Heart right ventricle (tissue), 16 donors: Measurements from ENCODE around the gene GRID1. TPM values are rescaled to one million over a fixed set of nuclear protein-coding genes. Genes with fewer than 3 reads are reported as not detected.

ENCODE experiments used
- ATAC-seq, 8 donors: fragments of 200-7000 bp; cut with Tn5 transposase; one replicate each; pipeline ENCODE4 v1.9.1; 2020; ENCODE audit warnings: mild to moderate bottlenecking in 8 of 8, moderate library complexity in 8 of 8, moderate number of reproducible peaks in 1 of 8
- DNase-seq, 2 donors: peaks; one replicate each; pipeline ENCODE4 v3.0.0-alpha.2; 2020
- H3K27ac ChIP-seq, 10 donors: fragments of 200-600 bp; sonication (generic) in 2 of 10; one replicate each; pipeline versions ENCODE4 v1.5.0 to v1.8.0; 2020 to 2022; ENCODE audit warnings: mild to moderate bottlenecking in 3 of 10
- H3K27me3 ChIP-seq, 7 donors: fragments of 200-600 bp; one replicate each; pipeline ENCODE4 v1.8.0; 2021 to 2022; ENCODE audit warnings: mild to moderate bottlenecking in 2 of 7
- H3K36me3 ChIP-seq, 9 donors: fragments of 200-600 bp; sonication (generic) in 1 of 9; one replicate each; pipeline versions ENCODE4 v1.5.0 to v1.8.0; 2020 to 2022; ENCODE audit warnings: mild to moderate bottlenecking in 2 of 9
- H3K4me1 ChIP-seq, 9 donors: fragments of 200-600 bp; sonication (generic) in 1 of 9; one replicate each; pipeline versions ENCODE4 v1.5.0 to v1.8.0; 2020 to 2022; ENCODE audit warnings: mild to moderate bottlenecking in 4 of 9
- H3K4me3 ChIP-seq, 10 donors: fragments of 200-600 bp; sonication (generic) in 2 of 10; one replicate each; pipeline versions ENCODE4 v1.5.0 to v1.8.0; 2020 to 2022; ENCODE audit warnings: mild to moderate bottlenecking in 7 of 10, moderate library complexity in 2 of 10
- H3K9me3 ChIP-seq, 11 donors: fragments of 200-600 bp in 10 of 11; sonication (generic) in 2 of 11; one replicate each; pipeline versions ENCODE4 v1.5.0 to v1.8.0; 2013 to 2022; ENCODE audit warnings: mild to moderate bottlenecking in 2 of 11, control low read depth in 1 of 11, moderate library complexity in 1 of 11
- WGBS, 2 donors: extraction: QIAGEN DNeasy Blood & Tissue Kit; methylation state at CpG; one replicate each; pipeline ENCODE4 v1.1.7; 2013; ENCODE audit warnings: inconsistent platforms in 1 of 2; 5-methylcytosine and 5-hydroxymethylcytosine counted together
- intact Hi-C, 10 donors: fragments of 100-400 bp; cut with DNase I; formaldehyde crosslinking; loops; one replicate each; pipeline versions ENCODE4 v1.11.1 to v1.14.2; 2022
- polyA plus RNA-seq, 2 donors: library from polyadenylated mRNA; stranded (reverse); fragments of 200-250 nt; gene quantifications; one replicate each; pipeline ENCODE4 v1.2.3, GENCODE V29; 2013
- total RNA-seq, 10 donors: library from RNA; stranded (reverse); fragmentation: NEBNext Ultra II Directional in 3 of 10; extraction: Animal tissue kit (Norgen Biotek cat#: 25700) in 3 of 10; gene quantifications; one replicate each; pipeline versions ENCODE4 v1.2.1 to v1.2.4, GENCODE V29; 2021 to 2023
- TF ChIP-seq, protein P1 (sequence below), 9 donors: fragments of 200-600 bp; sonication (generic) in 2 of 9; IDR thresholded peaks; one replicate each; pipeline versions ENCODE4 v1.5.0 to v1.8.0; 2021 to 2022; ENCODE audit warnings: antibody characterized with exemption in 9 of 9, mild to moderate bottlenecking in 5 of 9, moderate library complexity in 1 of 9
- donor health status: Arrhythmogenic right ventricular cardiomyopathy.
- donor health status: ischemic (EF 13 %, LVEDD 7.1; RV severe dilation, severe dysfunction).
- donor health status: healthy with polysubstance abuse.
- donor health status: DM: no; HTN: yes; CAD: no.
- donor health status: DM: no; HTN: no; CAD: no.
- donor health status: ischemic (EF 25% LVEDD 6.9; RV normal size, moderate dysfunction).
- donor health status: ischemic (EF 25% LVEDD 5.7; RV mildly dilated, moderate dysfunction).
- donor health status: healthy.
- donor health status: DM: yes; HTN: yes; CAD: no.
- donor health status: Ischemic cardiomyopathy.
- donor health status: ischemic (EF 35%, LVEDD 5.7; RV mildly dilated, moderate dysfunction).
- donor health status: nonischemic (EF 11% LVEDD 7.7; RV severe dilation, severe dysfunction).
- donor health status: DM: yes; HTN: yes; CAD: no.
- donor health status: PGD.
- donor health status: ischemic (EF 29% LVEDD 5.4; RV normal size, mild dysfunction).
- donor health status: nonischemic (EF 23%, LVEDD 6.1; RV moderate dilation, normal function).

The GRID1 gene
- total and polyA plus RNA-seq, 12 donors = 0.44 to 3.4 (median 1.5) TPM

DNA sequence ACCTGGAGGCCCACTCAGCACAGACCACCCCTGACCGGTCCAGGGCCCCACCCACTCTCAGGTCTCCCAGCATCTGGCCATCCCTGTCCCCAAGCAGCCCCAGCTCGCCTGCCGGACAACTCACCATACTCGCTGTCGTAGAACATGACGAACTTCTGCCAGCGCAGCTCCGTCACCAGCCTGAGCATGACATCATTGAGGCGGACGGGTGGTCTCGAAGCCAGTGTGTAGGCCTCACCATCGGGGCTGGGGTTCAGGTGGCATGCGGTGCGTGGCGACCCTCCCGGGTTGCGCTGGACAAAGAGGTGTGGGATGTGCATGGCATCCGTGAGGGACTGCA is 160.4 kb downstream of the GRID1 start:
- DNase-seq (no peak), ATAC-seq (no peak)
- no peaks in the 10 kb centered on the region for H3K9me3 ChIP-seq
- no peak overlapping the region for H3K4me3 ChIP-seq
- 93 to 96% methylated on average over 18 of the region's 18 CpGs for WGBS, 2 donors
- H3K36me3 ChIP-seq = no peaks in the 10 kb centered on the region
- intact Hi-C loops = no loop called here
- no peaks in the 10 kb centered on the region for H3K4me1 ChIP-seq
- TF ChIP-seq, protein P1, sequence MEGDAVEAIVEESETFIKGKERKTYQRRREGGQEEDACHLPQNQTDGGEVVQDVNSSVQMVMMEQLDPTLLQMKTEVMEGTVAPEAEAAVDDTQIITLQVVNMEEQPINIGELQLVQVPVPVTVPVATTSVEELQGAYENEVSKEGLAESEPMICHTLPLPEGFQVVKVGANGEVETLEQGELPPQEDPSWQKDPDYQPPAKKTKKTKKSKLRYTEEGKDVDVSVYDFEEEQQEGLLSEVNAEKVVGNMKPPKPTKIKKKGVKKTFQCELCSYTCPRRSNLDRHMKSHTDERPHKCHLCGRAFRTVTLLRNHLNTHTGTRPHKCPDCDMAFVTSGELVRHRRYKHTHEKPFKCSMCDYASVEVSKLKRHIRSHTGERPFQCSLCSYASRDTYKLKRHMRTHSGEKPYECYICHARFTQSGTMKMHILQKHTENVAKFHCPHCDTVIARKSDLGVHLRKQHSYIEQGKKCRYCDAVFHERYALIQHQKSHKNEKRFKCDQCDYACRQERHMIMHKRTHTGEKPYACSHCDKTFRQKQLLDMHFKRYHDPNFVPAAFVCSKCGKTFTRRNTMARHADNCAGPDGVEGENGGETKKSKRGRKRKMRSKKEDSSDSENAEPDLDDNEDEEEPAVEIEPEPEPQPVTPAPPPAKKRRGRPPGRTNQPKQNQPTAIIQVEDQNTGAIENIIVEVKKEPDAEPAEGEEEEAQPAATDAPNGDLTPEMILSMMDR (IDR thresholded peaks at IDR 0.05) = no peak
- H3K27ac ChIP-seq = no peak overlapping the region
- H3K27me3 ChIP-seq = no peaks in the 10 kb centered on the region

DNA sequence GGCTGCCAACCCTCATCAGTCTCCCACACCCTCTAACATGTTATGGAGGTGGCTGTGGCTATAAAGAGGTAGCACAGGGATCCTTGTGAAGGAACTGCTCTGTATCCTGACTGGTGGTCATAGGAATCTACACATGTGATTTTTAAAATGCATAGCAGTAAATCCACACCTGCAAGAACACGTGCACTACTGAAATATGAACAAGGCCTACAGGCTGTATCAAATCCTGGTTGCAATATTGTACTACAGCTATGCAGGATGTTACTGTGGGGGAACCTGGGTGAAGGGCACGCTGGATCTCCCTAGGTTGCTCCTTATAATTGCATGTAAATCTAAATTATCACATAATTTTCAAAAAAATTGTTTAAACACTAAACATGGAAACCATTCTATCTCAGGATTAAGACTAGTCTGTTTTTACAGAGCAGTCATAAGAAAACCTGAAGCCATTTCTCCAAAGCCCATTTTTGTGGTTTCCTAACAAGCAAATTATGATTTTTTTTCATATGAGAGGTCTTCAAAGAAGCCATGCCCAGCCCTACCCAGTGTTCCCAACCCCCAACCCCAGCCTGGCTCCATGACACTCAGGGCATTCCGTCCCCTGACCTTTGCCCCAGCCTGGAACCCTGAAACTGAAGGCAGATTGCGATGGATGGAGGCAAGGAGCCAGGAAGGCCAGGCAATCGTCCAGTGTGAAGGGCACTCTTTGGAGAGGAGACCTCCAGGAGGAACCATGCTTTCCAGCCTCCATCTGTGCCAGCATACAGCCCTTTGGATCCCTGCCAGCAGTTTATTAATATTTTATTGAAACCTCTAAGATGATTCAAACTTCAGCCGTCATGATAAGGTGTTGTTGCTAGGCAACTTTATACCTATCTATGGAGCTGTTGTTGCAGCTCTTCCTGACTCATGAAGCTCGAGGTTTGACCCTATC is 161.0 kb downstream of the GRID1 start:
- no peak overlapping the region for H3K27ac ChIP-seq
- no peak for ATAC-seq
- no peaks in the 10 kb centered on the region for H3K36me3 ChIP-seq
- intact Hi-C loops = no loop called here
- H3K9me3 ChIP-seq = peaks cover 0 to 5% (median 0%) of the 10 kb centered on the region in 11 donors
- no peak overlapping the region for H3K4me3 ChIP-seq
- no peaks in the 10 kb centered on the region for H3K4me1 ChIP-seq
- H3K27me3 ChIP-seq = no peaks in the 10 kb centered on the region
- TF ChIP-seq, protein P1 (IDR thresholded peaks at IDR 0.05) = no peak
- 71% methylated on average over 7 of the region's 7 CpGs for WGBS, 2 donors
- DNase-seq = no peak

DNA sequence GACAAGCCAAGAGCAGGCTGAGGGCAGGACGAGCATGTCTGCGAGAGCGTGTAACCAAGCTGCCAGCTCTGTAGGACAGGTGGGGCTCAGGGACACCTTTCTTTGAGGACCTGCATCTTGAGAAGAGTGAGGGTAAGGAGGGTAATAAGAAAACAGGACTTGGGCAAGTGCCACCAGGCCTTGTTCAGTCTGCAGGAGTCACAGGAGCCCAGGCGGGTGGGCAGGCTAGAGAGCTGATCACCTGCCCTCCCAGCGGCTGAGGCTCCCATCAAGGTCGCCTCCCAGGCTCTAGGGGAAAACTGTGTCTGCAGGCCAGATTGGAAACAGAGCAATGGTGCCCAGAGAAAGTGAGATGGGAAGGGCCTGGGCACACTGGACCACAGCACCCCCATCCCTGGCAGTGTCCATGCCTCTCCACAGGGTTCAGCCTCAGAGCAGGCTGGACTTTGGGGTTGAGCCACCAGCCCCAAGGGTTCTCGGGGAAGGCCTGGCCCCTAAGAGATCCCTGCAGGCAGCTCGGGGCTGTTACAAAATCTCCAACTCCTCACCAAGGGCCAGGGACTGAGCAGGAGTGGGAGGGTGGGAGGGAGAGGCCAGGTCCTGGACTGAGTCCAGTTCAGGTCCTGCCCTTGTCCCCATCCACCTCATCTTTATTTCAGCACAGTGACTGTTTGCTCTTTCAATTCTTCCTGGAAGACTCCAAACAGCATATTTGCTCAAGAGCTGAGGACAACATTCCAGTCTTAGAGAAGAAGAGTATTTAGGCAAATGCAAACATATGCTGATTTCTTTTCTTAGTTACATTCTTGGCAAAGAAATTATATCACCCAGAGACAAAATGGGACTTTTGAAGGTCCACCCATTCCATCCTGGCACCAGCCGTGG is 161.9 kb downstream of the GRID1 start:
- H3K4me1 ChIP-seq = no peaks in the 10 kb centered on the region
- ATAC-seq (no peak), DNase-seq (no peak)
- H3K27ac ChIP-seq = no peak overlapping the region
- WGBS, 2 donors = 84 to 88% methylated on average over 9 of the region's 9 CpGs
- TF ChIP-seq, protein P1 (IDR thresholded peaks at IDR 0.05) = no peak
- no peak overlapping the region for H3K4me3 ChIP-seq
- intact Hi-C loops = no loop called here
- no peaks in the 10 kb centered on the region for H3K36me3 ChIP-seq
- H3K9me3 ChIP-seq = peaks cover 0 to 5% (median 0%) of the 10 kb centered on the region in 11 donors
- no peaks in the 10 kb centered on the region for H3K27me3 ChIP-seq

DNA sequence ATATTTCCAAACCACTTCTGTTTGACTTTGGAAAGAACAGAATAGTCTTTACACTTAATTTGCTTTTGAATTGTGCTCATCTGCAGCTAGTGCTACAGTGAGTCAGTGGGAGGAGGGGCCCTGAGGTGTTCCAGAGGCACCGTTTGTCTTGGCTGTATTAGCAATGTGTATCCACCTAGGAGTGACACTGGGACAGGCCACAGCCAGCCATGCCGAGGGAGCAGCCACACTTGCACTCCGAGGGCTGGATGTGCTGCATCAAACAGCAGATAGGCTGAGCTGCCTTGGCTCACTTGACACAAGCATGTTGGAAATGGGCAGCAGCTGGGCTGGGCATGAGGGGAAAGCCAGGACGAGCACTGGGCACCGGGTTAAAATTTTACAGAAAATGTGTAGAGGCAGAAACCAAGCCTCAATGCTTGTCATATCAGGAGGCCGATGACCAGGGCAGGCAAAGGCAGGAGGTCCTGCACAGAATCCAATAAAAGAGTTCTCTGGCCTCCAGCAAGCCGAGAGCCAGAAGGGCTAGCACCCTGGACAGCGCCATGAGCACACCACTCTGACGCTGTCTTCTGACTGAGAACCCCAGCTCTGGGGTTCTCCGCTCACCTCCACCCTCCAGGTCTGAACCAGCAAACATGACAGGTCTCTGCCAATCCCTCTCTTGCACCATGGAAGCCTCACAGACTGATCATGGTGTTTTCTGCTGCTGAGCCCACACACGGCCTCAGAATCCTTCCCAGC is 163.3 kb downstream of the GRID1 start:
- 61 to 63% methylated on average over 11 of the region's 11 CpGs for WGBS, 2 donors
- H3K27me3 ChIP-seq = peaks cover 0 to 7% (median 0%) of the 10 kb centered on the region in 7 donors
- TF ChIP-seq, protein P1 (IDR thresholded peaks at IDR 0.05) = no peak
- no peak overlapping the region for H3K4me3 ChIP-seq
- intact Hi-C loops = no loop called here
- H3K27ac ChIP-seq = no peak overlapping the region
- DNase-seq (peak in 1 of 2 donors; percentile 28), ATAC-seq (peak in 1 of 8 donors; percentile 20)
- H3K36me3 ChIP-seq = no peaks in the 10 kb centered on the region
- peaks cover 0 to 5% (median 0%) of the 10 kb centered on the region in 11 donors for H3K9me3 ChIP-seq
- no peaks in the 10 kb centered on the region for H3K4me1 ChIP-seq
